HCT116 (cell line): Measurements from ENCODE around the gene GPR65.

Experiments
- EZH2 ChIP-seq: fragments of 200-600 bp; sonication (generic); IDR thresholded peaks from 2 replicates; pipeline ENCODE4 v1.6.1; 2017; ENCODE audit warnings: antibody characterized with exemption, mixed run types
- EZH2phosphoT487 ChIP-seq: fragments of 200-600 bp; IDR thresholded peaks from 2 replicates; pipeline ENCODE4 v1.6.1; 2018; ENCODE audit warnings: antibody characterized with exemption, borderline replicate concordance
- JUND ChIP-seq: IDR thresholded peaks from 2 replicates; pipeline ENCODE4 v1.6.1; 2012
- POLR2A ChIP-seq: IDR thresholded peaks from 2 replicates; pipeline ENCODE4 v1.7.0; 2011; ENCODE audit warnings: borderline replicate concordance; ENCODE audit not compliant: insufficient read depth, insufficient read length; ENCODE audit errors: extremely low read depth
- POLR2AphosphoS5 ChIP-seq: IDR thresholded peaks from 2 replicates; pipeline ENCODE4 v1.6.1; 2011; ENCODE audit warnings: mild to moderate bottlenecking, low read depth, low read length, moderate library complexity
- RAD21 ChIP-seq: IDR thresholded peaks from 2 replicates; pipeline ENCODE4 v1.6.1; 2012; ENCODE audit warnings: low read depth, mild to moderate bottlenecking
- SIN3A ChIP-seq: IDR thresholded peaks from 2 replicates; pipeline ENCODE4 v1.6.1; 2012; ENCODE audit warnings: low read depth
- ZFX ChIP-seq: fragments of 450-650 bp; IDR thresholded peaks from 2 replicates; pipeline ENCODE4 v1.6.1; 2017
- ZNF274 ChIP-seq: fragments of 200-500 bp; sonication (Bioruptor generic); IDR thresholded peaks from 2 replicates; pipeline ENCODE4 v1.6.1; 2014; ENCODE audit warnings: mild to moderate bottlenecking, low read depth, low read length, inconsistent platforms
- TF ChIP-seq, protein P1 (sequence below), 3 experiments: fragments of 200-600 bp in 1 of 3; sonication (generic) in 1 of 3; IDR thresholded peaks in 2 of 3; conservative IDR thresholded peaks in 1 of 3; 2 replicates each; pipeline ENCODE4 v1.5.1; 2012 to 2017; ENCODE audit warnings: low read depth in 2 of 3, low read length in 2 of 3, antibody characterized with exemption in 1 of 3, borderline replicate concordance in 1 of 3, control low read depth in 1 of 3, mild to moderate bottlenecking in 1 of 3, mixed read lengths in 1 of 3, mixed run types in 1 of 3, moderate library complexity in 1 of 3; ENCODE audit not compliant: insufficient read depth in 1 of 3
- TF ChIP-seq, protein P2 (sequence below): IDR thresholded peaks from 2 replicates; pipeline ENCODE4 v1.6.1; 2012; ENCODE audit warnings: low read depth
- TF ChIP-seq, protein P3 (sequence below): IDR thresholded peaks from 2 replicates; pipeline ENCODE4 v1.6.1; 2011; ENCODE audit warnings: mild to moderate bottlenecking, low read length, moderate library complexity; ENCODE audit not compliant: insufficient replicate concordance; ENCODE audit errors: extremely low read depth

GRCh38 chr14:88049936-88050335 lies 45.0 kb downstream of the GPR65 start:
- TF ChIP-seq EZH2: no peak
- TF ChIP-seq POLR2A: no peak
- no peak for TF ChIP-seq ZNF274
- TF ChIP-seq POLR2AphosphoS5: no peak
- no peak for TF ChIP-seq RAD21
- TF ChIP-seq, protein P1, sequence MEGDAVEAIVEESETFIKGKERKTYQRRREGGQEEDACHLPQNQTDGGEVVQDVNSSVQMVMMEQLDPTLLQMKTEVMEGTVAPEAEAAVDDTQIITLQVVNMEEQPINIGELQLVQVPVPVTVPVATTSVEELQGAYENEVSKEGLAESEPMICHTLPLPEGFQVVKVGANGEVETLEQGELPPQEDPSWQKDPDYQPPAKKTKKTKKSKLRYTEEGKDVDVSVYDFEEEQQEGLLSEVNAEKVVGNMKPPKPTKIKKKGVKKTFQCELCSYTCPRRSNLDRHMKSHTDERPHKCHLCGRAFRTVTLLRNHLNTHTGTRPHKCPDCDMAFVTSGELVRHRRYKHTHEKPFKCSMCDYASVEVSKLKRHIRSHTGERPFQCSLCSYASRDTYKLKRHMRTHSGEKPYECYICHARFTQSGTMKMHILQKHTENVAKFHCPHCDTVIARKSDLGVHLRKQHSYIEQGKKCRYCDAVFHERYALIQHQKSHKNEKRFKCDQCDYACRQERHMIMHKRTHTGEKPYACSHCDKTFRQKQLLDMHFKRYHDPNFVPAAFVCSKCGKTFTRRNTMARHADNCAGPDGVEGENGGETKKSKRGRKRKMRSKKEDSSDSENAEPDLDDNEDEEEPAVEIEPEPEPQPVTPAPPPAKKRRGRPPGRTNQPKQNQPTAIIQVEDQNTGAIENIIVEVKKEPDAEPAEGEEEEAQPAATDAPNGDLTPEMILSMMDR (IDR thresholded peaks at IDR 0.05 in 2 of 3, conservative IDR thresholded peaks at IDR 0.05 in 1 of 3; ENCODE audit: borderline replicate concordance in 1 of 3, insufficient read depth in 1 of 3, low read depth in 2 of 3, low read length in 2 of 3): no peak
- TF ChIP-seq JUND: no peak
- no peak for TF ChIP-seq EZH2phosphoT487
- TF ChIP-seq, protein P2, sequence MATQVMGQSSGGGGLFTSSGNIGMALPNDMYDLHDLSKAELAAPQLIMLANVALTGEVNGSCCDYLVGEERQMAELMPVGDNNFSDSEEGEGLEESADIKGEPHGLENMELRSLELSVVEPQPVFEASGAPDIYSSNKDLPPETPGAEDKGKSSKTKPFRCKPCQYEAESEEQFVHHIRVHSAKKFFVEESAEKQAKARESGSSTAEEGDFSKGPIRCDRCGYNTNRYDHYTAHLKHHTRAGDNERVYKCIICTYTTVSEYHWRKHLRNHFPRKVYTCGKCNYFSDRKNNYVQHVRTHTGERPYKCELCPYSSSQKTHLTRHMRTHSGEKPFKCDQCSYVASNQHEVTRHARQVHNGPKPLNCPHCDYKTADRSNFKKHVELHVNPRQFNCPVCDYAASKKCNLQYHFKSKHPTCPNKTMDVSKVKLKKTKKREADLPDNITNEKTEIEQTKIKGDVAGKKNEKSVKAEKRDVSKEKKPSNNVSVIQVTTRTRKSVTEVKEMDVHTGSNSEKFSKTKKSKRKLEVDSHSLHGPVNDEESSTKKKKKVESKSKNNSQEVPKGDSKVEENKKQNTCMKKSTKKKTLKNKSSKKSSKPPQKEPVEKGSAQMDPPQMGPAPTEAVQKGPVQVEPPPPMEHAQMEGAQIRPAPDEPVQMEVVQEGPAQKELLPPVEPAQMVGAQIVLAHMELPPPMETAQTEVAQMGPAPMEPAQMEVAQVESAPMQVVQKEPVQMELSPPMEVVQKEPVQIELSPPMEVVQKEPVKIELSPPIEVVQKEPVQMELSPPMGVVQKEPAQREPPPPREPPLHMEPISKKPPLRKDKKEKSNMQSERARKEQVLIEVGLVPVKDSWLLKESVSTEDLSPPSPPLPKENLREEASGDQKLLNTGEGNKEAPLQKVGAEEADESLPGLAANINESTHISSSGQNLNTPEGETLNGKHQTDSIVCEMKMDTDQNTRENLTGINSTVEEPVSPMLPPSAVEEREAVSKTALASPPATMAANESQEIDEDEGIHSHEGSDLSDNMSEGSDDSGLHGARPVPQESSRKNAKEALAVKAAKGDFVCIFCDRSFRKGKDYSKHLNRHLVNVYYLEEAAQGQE: no peak
- TF ChIP-seq, protein P3, sequence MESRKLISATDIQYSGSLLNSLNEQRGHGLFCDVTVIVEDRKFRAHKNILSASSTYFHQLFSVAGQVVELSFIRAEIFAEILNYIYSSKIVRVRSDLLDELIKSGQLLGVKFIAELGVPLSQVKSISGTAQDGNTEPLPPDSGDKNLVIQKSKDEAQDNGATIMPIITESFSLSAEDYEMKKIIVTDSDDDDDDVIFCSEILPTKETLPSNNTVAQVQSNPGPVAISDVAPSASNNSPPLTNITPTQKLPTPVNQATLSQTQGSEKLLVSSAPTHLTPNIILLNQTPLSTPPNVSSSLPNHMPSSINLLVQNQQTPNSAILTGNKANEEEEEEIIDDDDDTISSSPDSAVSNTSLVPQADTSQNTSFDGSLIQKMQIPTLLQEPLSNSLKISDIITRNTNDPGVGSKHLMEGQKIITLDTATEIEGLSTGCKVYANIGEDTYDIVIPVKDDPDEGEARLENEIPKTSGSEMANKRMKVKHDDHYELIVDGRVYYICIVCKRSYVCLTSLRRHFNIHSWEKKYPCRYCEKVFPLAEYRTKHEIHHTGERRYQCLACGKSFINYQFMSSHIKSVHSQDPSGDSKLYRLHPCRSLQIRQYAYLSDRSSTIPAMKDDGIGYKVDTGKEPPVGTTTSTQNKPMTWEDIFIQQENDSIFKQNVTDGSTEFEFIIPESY: no peak
- no peak for TF ChIP-seq ZFX
- TF ChIP-seq SIN3A: no peak
